ENCODE measurements around the gene STS.
A peak's percentile ranks its signal among the peaks of the same experiment; 100 is the strongest.
"Not testable (repeated sequence)": the region's sequence is repeated elsewhere in the genome, so short reads cannot be mapped to it uniquely, and the experiment has no call there.

STS gene

GRCh38 chrX:7147978-7148854, 704 bp downstream of the STS start, which contains the start of gene PUDP:
TSS of gene PUDP (minus strand) at chrX:7148153. CDS start at chrX:7148113, 40 bp downstream.
- Mint-ChIP-seq H3K4me3 (peak within 1 kb of the TSS; percentile 87), H3K36me3 (peaks cover 3% of the 10 kb centered on the region), H3K4me1 (peaks cover 4% of the 10 kb centered on the region), H3K27ac (peak within 1 kb of the TSS; percentile 87), H3K27me3 (no peaks in the 10 kb centered on the region), H3K9me3 (no peaks in the 10 kb centered on the region)
- DNase-seq (ENCODE audit: low spot score in 2 of 2) (peak; percentile 84 to 94), ATAC-seq (ENCODE audit: low read depth) (peak; percentile 81)

- H3K9me3 Mint-ChIP-seq, result no peaks in the 10 kb centered on the region
- no peak overlapping the region for H3K27ac Mint-ChIP-seq
- peaks cover 5% of the 10 kb centered on the region for H3K36me3 Mint-ChIP-seq
- DNase-seq (ENCODE audit: low spot score in 2 of 2), result no peak
- ATAC-seq (ENCODE audit: low read depth), result no peak
- H3K27me3 Mint-ChIP-seq, result no peaks in the 10 kb centered on the region
- H3K4me3 Mint-ChIP-seq, result no peak overlapping the region
- peaks cover 6% of the 10 kb centered on the region for H3K4me1 Mint-ChIP-seq
Measured at GRCh38 chrX:7149411-7149810, 1.9 kb downstream of the STS start.

- Mint-ChIP-seq H3K4me3 (no peak overlapping the region), H3K9me3 (no peaks in the 10 kb centered on the region), H3K27me3 (no peaks in the 10 kb centered on the region), H3K36me3 (peaks cover 5% of the 10 kb centered on the region), H3K4me1 (peaks cover 4% of the 10 kb centered on the region), H3K27ac (no peak overlapping the region)
- ATAC-seq (ENCODE audit: low read depth) (no peak), DNase-seq (ENCODE audit: low spot score in 2 of 2) (no peak)
Measured at GRCh38 chrX:7153231-7153630, 5.7 kb downstream of the STS start.

- DNase-seq (ENCODE audit: low spot score in 2 of 2) (no peak), ATAC-seq (ENCODE audit: low read depth) (no peak)
- Mint-ChIP-seq H3K4me1 (peaks cover 4% of the 10 kb centered on the region), H3K36me3 (peaks cover 5% of the 10 kb centered on the region), H3K27ac (no peak overlapping the region), H3K27me3 (no peaks in the 10 kb centered on the region), H3K4me3 (no peak overlapping the region), H3K9me3 (no peaks in the 10 kb centered on the region)
Measured at GRCh38 chrX:7154041-7154597, 6.6 kb downstream of the STS start.

GRCh38 chrX:7155163-7155562, 7.7 kb downstream of the STS start:
- Mint-ChIP-seq H3K27ac (no peak overlapping the region), H3K9me3 (no peaks in the 10 kb centered on the region), H3K27me3 (no peaks in the 10 kb centered on the region), H3K36me3 (peaks cover 7% of the 10 kb centered on the region), H3K4me3 (no peak overlapping the region), H3K4me1 (peaks cover 4% of the 10 kb centered on the region)
- DNase-seq (ENCODE audit: low spot score in 2 of 2) (no peak), ATAC-seq (ENCODE audit: low read depth) (no peak)

GRCh38 chrX:7156879-7157278, 9.4 kb downstream of the STS start:
- peaks cover 4% of the 10 kb centered on the region for H3K4me1 Mint-ChIP-seq
- ATAC-seq (ENCODE audit: low read depth) (no peak), DNase-seq (ENCODE audit: low spot score in 2 of 2) (no peak)
- H3K27ac Mint-ChIP-seq, result no peak overlapping the region
- H3K36me3 Mint-ChIP-seq, result peaks cover 7% of the 10 kb centered on the region
- no peak overlapping the region for H3K4me3 Mint-ChIP-seq
- no peaks in the 10 kb centered on the region for H3K27me3 Mint-ChIP-seq
- H3K9me3 Mint-ChIP-seq, result no peaks in the 10 kb centered on the region

- no peak for DNase-seq (ENCODE audit: low spot score in 2 of 2)
- H3K4me3 Mint-ChIP-seq, result no peak overlapping the region
- ATAC-seq (ENCODE audit: low read depth), result no peak
Measured at GRCh38 chrX:7158468-7158990, 11.0 kb downstream of the STS start.

GRCh38 chrX:7159149-7159861, 11.8 kb downstream of the STS start:
- Mint-ChIP-seq H3K4me3 (no peak overlapping the region), H3K9me3 (no peaks in the 10 kb centered on the region)

More at GRCh38 chrX:7158468-7158990, 11.0 kb downstream of the STS start:
- Mint-ChIP-seq H3K27ac (no peak overlapping the region), H3K36me3 (peaks cover 2% of the 10 kb centered on the region), H3K4me1 (no peaks in the 10 kb centered on the region), H3K27me3 (no peaks in the 10 kb centered on the region), H3K9me3 (no peaks in the 10 kb centered on the region)

GRCh38 chrX:7163146-7163677, 15.7 kb downstream of the STS start:
- no peak for DNase-seq (ENCODE audit: low spot score in 2 of 2)
- no peak for ATAC-seq (ENCODE audit: low read depth)
- no peak overlapping the region for H3K4me3 Mint-ChIP-seq
- no peaks in the 10 kb centered on the region for H3K27me3 Mint-ChIP-seq
- peaks cover 2% of the 10 kb centered on the region for H3K36me3 Mint-ChIP-seq
- H3K4me1 Mint-ChIP-seq, result no peaks in the 10 kb centered on the region
- no peak overlapping the region for H3K27ac Mint-ChIP-seq
- no peaks in the 10 kb centered on the region for H3K9me3 Mint-ChIP-seq

More at GRCh38 chrX:7159149-7159861, 11.8 kb downstream of the STS start:
- DNase-seq (ENCODE audit: low spot score in 2 of 2) (no peak), ATAC-seq (ENCODE audit: low read depth) (no peak)
- Mint-ChIP-seq H3K36me3 (peaks cover 2% of the 10 kb centered on the region), H3K27me3 (no peaks in the 10 kb centered on the region), H3K27ac (no peak overlapping the region), H3K4me1 (no peaks in the 10 kb centered on the region)

GRCh38 chrX:7164174-7164573, 16.7 kb downstream of the STS start:
- no peak overlapping the region for H3K27ac Mint-ChIP-seq
- H3K9me3 Mint-ChIP-seq, result no peaks in the 10 kb centered on the region
- no peak for ATAC-seq (ENCODE audit: low read depth)
- H3K36me3 Mint-ChIP-seq, result peaks cover 2% of the 10 kb centered on the region
- DNase-seq (ENCODE audit: low spot score in 2 of 2), result no peak
- no peak overlapping the region for H3K4me3 Mint-ChIP-seq
- no peaks in the 10 kb centered on the region for H3K4me1 Mint-ChIP-seq
- no peaks in the 10 kb centered on the region for H3K27me3 Mint-ChIP-seq

- DNase-seq (ENCODE audit: low spot score in 2 of 2) (no peak), ATAC-seq (ENCODE audit: low read depth) (no peak)
- H3K27ac Mint-ChIP-seq, result no peak overlapping the region
- H3K9me3 Mint-ChIP-seq, result no peaks in the 10 kb centered on the region
- H3K4me3 Mint-ChIP-seq, result no peak overlapping the region
- no peaks in the 10 kb centered on the region for H3K4me1 Mint-ChIP-seq
- no peaks in the 10 kb centered on the region for H3K27me3 Mint-ChIP-seq
- H3K36me3 Mint-ChIP-seq, result peaks cover 2% of the 10 kb centered on the region
Measured at GRCh38 chrX:7168371-7168770, 20.9 kb downstream of the STS start.

- no peak overlapping the region for H3K27ac Mint-ChIP-seq
- no peak overlapping the region for H3K4me3 Mint-ChIP-seq
- no peak for ATAC-seq (ENCODE audit: low read depth)
- no peaks in the 10 kb centered on the region for H3K4me1 Mint-ChIP-seq
- H3K27me3 Mint-ChIP-seq, result no peaks in the 10 kb centered on the region
- no peak for DNase-seq (ENCODE audit: low spot score in 2 of 2)
- no peaks in the 10 kb centered on the region for H3K9me3 Mint-ChIP-seq
- peaks cover 4% of the 10 kb centered on the region for H3K36me3 Mint-ChIP-seq
Measured at GRCh38 chrX:7169627-7170026, 22.1 kb downstream of the STS start.

GRCh38 chrX:7170898-7171297, 23.4 kb downstream of the STS start:
- Mint-ChIP-seq H3K27me3 (no peaks in the 10 kb centered on the region), H3K36me3 (peaks cover 9% of the 10 kb centered on the region), H3K4me3 (no peak overlapping the region), H3K4me1 (no peaks in the 10 kb centered on the region), H3K27ac (no peak overlapping the region), H3K9me3 (no peaks in the 10 kb centered on the region)
- ATAC-seq (ENCODE audit: low read depth), result no peak
- DNase-seq (ENCODE audit: low spot score in 2 of 2), result peak in 1 of 2 donors; percentile 15

- H3K27ac Mint-ChIP-seq; H3K4me3 Mint-ChIP-seq; ATAC-seq (ENCODE audit: low read depth); H3K4me1 Mint-ChIP-seq; H3K27me3 Mint-ChIP-seq; DNase-seq (ENCODE audit: low spot score in 2 of 2); H3K9me3 Mint-ChIP-seq: not testable (repeated sequence)
- peaks cover 16% of the 10 kb centered on the region for H3K36me3 Mint-ChIP-seq
Measured at GRCh38 chrX:7178859-7179258, 31.3 kb downstream of the STS start.
